Epithelial cell of prostate (primary cell): Measurements from ENCODE around the gene PI16.
"Not testable (repeated sequence)": the region's sequence is repeated elsewhere in the genome, so short reads cannot be mapped to it uniquely, and the experiment has no call there.

Experiments
- DNase-seq: peaks from one replicate; pipeline ENCODE4 v3.0.0-alpha.2; 2011; ENCODE audit warnings: low read depth, low spot score
- H3K27ac ChIP-seq: fragments of 450-650 bp; 2 replicates; pipeline ENCODE4 v1.5.1; 2017; ENCODE audit warnings: mild to moderate bottlenecking

PI16 gene

DNA sequence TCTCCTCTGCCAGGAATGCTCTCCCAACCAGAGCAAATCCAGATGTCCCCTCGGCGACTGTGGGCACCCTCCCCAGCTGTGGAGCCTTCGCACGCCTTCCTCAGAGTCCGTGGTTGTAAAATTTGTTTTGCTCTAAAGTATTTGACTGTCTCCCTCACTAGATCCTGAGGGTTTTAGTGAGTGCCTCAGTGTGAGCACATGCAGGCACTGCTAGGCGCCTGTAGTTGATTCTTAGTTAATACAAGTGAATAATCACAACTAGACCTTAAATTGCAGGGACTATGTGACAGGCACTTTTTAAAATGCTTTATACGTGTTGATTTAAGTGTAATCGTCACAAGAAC lies 32.1 kb downstream of the PI16 start:
- peak overlapping the region; percentile 47 for H3K27ac ChIP-seq
- DNase-seq: no peak

- H3K27ac ChIP-seq: no peak overlapping the region
- DNase-seq: no peak
Observed at GRCh38 chr6:36989264-36989663, 34.7 kb downstream of the PI16 start.

DNA sequence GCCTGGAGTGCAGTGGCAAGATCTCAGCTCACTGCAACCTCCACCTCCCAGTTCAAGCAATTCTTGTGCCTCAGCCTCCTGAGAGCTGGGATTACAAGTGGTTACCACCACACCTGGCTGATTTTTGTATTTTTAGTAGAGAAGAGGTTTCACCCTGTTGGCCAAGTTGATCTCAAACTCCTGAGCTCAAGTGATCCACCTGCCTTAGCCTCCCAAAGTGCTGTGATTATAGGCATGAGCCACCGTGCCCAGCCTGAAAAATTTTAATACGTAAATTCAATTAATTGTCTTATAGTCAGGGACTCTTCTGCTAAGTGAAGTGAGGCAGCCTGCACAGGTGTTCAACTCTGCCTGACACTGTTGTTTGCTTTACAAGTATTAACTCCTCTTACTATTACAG lies 35.9 kb downstream of the PI16 start:
- not testable (repeated sequence) for DNase-seq

GRCh38 chr6:36997811-36998722 lies 43.5 kb downstream of the PI16 start:
- DNase-seq: no peak
- no peak overlapping the region for H3K27ac ChIP-seq

More for the DNA sequence above, 35.9 kb downstream of the PI16 start:
- H3K27ac ChIP-seq: not testable (repeated sequence)

- no peak overlapping the region for H3K27ac ChIP-seq
- DNase-seq: no peak
Observed at GRCh38 chr6:36998723-36999038, 44.1 kb downstream of the PI16 start.

DNA sequence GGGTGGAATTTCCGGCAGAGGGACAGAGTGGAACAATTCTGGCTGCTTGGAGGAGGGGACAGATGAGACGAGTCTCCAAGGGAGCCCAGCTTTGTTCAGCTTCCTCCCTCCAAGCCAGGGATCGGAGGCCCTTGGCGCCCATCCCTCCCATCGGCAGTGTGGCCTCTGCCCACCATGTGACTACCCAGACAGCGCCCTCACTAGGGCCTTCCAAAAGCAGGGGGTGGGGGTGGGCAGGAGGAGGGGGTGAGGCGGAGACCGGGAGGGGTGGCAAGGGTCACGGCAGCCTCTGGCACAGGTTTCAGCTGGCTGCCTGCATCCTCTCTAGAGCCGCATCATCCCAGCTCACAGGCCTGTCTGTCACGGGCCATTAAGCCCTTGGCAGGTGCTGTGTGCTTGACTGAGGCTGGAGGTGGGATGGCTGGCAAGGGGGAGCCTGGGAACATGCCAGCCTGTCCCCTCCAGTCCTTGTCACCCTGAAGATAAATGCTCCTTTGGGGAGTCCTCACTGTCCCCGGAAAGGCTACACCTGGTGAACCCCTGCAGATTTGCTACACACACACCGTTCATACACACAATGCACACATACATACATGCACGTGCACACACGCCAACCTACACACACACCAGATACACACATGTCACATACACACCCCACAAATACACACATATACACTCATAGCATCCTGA lies 44.7 kb downstream of the PI16 start:
- H3K27ac ChIP-seq: no peak overlapping the region
- DNase-seq: no peak

GRCh38 chr6:36999751-37000125 lies 45.2 kb downstream of the PI16 start:
- no peak overlapping the region for H3K27ac ChIP-seq
- no peak for DNase-seq

GRCh38 chr6:37004044-37004980 lies 49.8 kb downstream of the PI16 start:
- no peak for DNase-seq
- H3K27ac ChIP-seq: no peak overlapping the region

DNA sequence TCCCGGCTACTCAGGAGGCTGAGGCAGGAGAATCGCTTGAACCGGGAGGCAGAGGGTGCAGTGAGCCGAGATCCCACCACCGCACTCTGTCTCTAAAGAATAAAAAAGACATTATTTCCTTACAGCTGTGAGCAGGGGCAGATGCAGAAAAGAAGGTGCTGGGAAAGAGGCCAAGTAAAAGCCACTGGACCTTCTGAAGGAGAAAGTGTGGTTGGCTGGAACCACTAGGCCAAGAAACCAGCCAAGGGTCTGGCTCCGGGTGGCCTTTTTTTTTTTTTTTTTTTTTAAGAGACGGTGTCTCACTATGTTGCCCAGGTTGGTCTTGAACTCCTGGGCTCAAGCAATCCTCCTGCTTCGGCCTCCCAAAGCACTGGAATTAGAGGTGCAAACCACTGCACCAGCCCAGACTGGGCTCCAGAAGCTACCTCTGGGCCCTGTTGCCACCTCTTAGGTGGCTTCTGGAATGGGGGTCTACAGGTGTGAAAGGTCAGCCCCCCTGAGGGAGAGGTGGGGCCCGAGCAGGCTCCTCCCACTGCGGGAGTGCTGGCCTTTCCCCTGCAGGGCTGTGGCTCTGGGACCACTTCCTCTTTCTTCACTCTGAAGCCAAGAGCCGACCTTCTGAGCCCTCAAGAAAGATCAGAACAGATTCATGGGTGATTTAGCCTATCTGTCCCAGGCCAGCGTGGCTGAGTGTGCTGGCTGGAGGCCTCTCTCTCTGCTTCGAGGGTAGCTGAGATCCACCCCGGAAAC lies 50.7 kb downstream of the PI16 start, which contains the start of gene FGD2:
FGD2 (plus strand) TSS at position 595 of the 750 bp plus-strand sequence. CDS start 163 bp downstream, outside the sequence.
- no peak for DNase-seq
- H3K27ac ChIP-seq: no peak within 1 kb of the TSS

DNA sequence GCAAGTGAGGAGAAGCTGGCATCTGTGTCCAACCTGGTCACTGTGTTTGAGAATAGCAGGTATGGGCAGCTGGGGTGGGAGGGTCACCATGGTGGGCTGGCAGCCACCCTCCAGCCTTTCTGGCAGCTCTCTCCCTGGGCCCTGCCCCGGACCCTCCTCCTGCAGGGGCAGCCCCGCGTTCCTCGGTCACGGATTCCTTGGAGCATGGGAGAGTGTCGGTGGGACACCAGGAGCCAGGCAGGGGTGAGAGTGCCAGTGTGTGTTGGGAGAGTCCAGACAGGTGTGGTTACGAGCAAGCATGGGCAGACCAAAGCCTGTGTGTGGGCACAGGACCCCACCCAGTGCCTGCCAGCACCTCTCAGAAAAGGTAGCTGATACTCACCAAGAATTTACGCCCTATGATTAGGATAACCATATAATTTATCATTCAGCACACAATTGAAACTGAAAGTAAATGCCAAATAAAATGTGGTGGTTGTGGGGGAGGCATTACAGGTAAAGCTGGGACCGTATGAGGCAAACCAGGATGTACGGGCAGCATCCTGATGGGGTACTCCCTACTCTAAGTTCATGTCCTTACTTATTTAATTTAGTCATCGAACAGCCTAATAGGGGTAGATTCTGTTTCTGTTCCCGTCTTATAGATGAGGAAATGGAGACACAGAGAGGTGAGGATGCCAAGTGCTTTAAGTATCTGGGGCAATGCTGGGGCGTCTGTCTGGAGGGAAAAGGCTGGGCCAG lies 51.5 kb downstream of the PI16 start:
- DNase-seq: no peak
- H3K27ac ChIP-seq: no peak overlapping the region

DNA sequence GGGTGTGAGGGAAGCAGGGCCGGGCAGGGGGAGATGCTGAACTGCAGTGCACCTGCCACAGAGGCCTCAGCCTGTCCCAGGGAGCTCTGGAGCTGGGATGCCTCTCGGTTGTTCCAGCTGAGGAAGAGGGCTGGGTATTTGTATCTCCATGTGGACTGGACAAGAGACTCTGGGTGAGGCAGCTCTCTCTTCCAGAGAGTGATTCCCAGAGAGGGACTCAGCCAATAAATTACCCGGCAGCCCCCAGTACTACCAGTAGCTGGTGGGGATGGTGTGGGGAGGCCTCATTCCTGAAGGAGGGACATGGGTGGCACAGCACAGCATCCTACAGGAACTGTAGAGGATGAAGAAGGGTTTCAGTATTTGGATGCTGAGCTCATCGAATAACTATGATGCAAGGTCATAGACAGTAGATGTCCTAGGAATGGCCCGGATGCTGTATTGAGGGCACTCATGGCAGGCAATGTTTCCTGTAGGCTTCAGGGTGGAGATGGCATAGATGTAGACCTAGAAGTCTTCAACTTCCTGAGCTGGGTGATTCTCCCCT lies 52.3 kb downstream of the PI16 start:
- H3K27ac ChIP-seq: no peak overlapping the region

DNA sequence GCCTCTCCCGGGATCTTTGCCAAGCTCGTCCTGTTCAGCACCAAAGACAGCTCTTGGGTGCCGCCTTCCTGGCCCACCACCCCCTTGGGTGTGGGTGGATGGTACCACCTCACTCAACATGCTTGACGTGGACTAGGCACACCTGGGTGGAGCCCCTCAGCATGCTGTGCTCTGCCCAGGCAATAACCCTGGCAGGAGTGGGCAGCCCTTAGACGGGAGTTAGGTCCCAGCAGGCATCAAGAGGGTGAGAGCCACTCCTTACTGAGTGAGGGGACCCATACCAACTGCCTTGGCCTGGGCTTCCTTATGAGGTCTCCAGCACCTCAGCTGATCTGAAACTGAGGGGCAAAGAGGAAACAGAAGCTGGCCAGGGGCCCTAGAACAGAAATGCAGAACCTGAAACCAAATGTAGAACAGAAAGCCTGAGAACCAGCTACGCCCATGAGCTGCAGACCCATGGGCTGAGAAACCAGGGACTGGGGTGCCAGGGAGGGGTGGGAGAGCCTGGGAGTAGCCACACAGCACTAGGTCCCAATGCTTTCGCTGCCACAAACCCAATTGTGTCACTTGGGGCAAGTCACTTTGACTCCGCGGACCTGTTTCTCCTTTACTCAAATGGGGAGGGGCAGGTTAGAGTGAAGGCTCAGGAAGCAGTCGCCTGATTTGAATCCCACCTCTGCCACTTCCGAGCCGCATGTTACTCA lies 53.0 kb downstream of the PI16 start:
- no peak overlapping the region for H3K27ac ChIP-seq
- DNase-seq: no peak

More for the DNA sequence above, 52.3 kb downstream of the PI16 start:
- no peak for DNase-seq

- no peak for DNase-seq
- H3K27ac ChIP-seq: no peak overlapping the region
Observed at GRCh38 chr6:37008484-37009465, 54.2 kb downstream of the PI16 start.

GRCh38 chr6:37010402-37010892 lies 55.9 kb downstream of the PI16 start:
- no peak for DNase-seq
- no peak overlapping the region for H3K27ac ChIP-seq

GRCh38 chr6:37011656-37012378 lies 57.3 kb downstream of the PI16 start:
- no peak for DNase-seq
- H3K27ac ChIP-seq: no peak overlapping the region
